OCI-LY3 (cell line): ENCODE measurements around the gene CROCC2.

Experiments
- H2AFZ ChIP-seq: fragments of 200-600, 300-600 bp; shearing (Covaris generic); 2 replicates; pipeline ENCODE4 v1.6.0; 2014; ENCODE audit warnings: antibody characterized with exemption, low read depth, low read length
- H3K27ac ChIP-seq: fragments of 200-600, 300-600 bp; sonication (generic); 2 replicates; pipeline ENCODE4 v1.5.1; 2014; ENCODE audit warnings: mild to moderate bottlenecking, low read length, moderate library complexity, mixed read lengths
- H3K27me3 ChIP-seq: fragments of 200-600, 300-600 bp; sonication (generic); 2 replicates; pipeline ENCODE4 v1.6.1; 2014; ENCODE audit warnings: low read depth, low read length, mixed read lengths
- H3K36me3 ChIP-seq: fragments of 200-600, 300-600 bp; sonication (generic); replicated peaks from 2 replicates; pipeline ENCODE3; 2014; ENCODE audit warnings: low read depth, low read length, mixed read lengths
- H3K4me1 ChIP-seq: fragments of 300-600, 200-600 bp; sonication (generic); 2 replicates; pipeline ENCODE4 v1.6.1; 2014; ENCODE audit warnings: low read length, mixed read lengths
- H3K4me2 ChIP-seq: fragments of 200-600, 300-600 bp; sonication (generic); 2 replicates; pipeline ENCODE4 v1.6.1; 2014; ENCODE audit warnings: low read length, mixed read lengths
- H3K4me3 ChIP-seq: fragments of 300-600, 200-600 bp; sonication (generic); 2 replicates; pipeline ENCODE4 v1.5.1; 2014; ENCODE audit warnings: antibody characterized with exemption, mild to moderate bottlenecking, low read length, moderate library complexity
- H3K79me2 ChIP-seq: fragments of 300-600, 200-600 bp; shearing (Covaris generic); 2 replicates; pipeline ENCODE4 v1.6.1; 2014; ENCODE audit warnings: mild to moderate bottlenecking, low read length, mixed read lengths
- H3K9ac ChIP-seq: fragments of 300-600, 200-600 bp; shearing (Covaris generic); 2 replicates; pipeline ENCODE4 v1.6.0; 2014; ENCODE audit warnings: mild to moderate bottlenecking, low read length, moderate library complexity
- H3K9me3 ChIP-seq: fragments of 200-600, 300-600 bp; shearing (Covaris generic); 2 replicates; pipeline ENCODE4 v1.6.1; 2014; ENCODE audit warnings: low read length, mixed read lengths; ENCODE audit not compliant: insufficient read depth
- H4K20me1 ChIP-seq: fragments of 200-600, 300-600 bp; sonication (generic); 2 replicates; pipeline ENCODE4 v1.6.1; 2016; ENCODE audit warnings: low read length, mixed read lengths; ENCODE audit not compliant: insufficient read depth
- CTCF ChIP-seq: fragments of 200-600, 300-600 bp; sonication (generic); IDR thresholded peaks from 2 replicates; pipeline ENCODE4 v1.5.1; 2014; ENCODE audit warnings: antibody characterized with exemption, low read length, low read depth
- EZH2phosphoT487 ChIP-seq: fragments of 200-600 bp; shearing (Covaris generic); IDR thresholded peaks from 2 replicates; pipeline ENCODE4 v1.6.1; 2018; ENCODE audit warnings: antibody characterized with exemption, mixed run types, low read depth

CROCC2 gene

GRCh38 chr2:241038374-241039180 lies 132.4 kb downstream of the CROCC2 start:
- H3K9me3 ChIP-seq = no peaks in the 10 kb centered on the region
- no peaks in the 10 kb centered on the region for H3K27me3 ChIP-seq
- no peak overlapping the region for H3K27ac ChIP-seq
- no peaks in the 10 kb centered on the region for H4K20me1 ChIP-seq
- TF ChIP-seq EZH2phosphoT487 (no peak), CTCF (no peak)
- no peaks in the 10 kb centered on the region for H3K79me2 ChIP-seq
- no peak overlapping the region for H3K4me3 ChIP-seq
- H3K9ac ChIP-seq = no peak overlapping the region
- H2AFZ ChIP-seq = no peak overlapping the region
- H3K4me1 ChIP-seq = peaks cover 30% of the 10 kb centered on the region
- H3K4me2 ChIP-seq = no peak overlapping the region
- H3K36me3 ChIP-seq = no peaks in the 10 kb centered on the region

- no peak for TF ChIP-seq CTCF
- no peak for TF ChIP-seq EZH2phosphoT487
- no peaks in the 10 kb centered on the region for H3K79me2 ChIP-seq
- no peak overlapping the region for H3K9ac ChIP-seq
- no peak overlapping the region for H3K4me2 ChIP-seq
- H3K36me3 ChIP-seq = no peaks in the 10 kb centered on the region
- peaks cover 30% of the 10 kb centered on the region for H3K4me1 ChIP-seq
- H3K9me3 ChIP-seq = no peaks in the 10 kb centered on the region
- H4K20me1 ChIP-seq = no peaks in the 10 kb centered on the region
- H3K27me3 ChIP-seq = no peaks in the 10 kb centered on the region
- H3K27ac ChIP-seq = no peak overlapping the region
- H2AFZ ChIP-seq = no peak overlapping the region
- H3K4me3 ChIP-seq = no peak overlapping the region
Measured at GRCh38 chr2:241039416-241039815, 133.3 kb downstream of the CROCC2 start.

DNA sequence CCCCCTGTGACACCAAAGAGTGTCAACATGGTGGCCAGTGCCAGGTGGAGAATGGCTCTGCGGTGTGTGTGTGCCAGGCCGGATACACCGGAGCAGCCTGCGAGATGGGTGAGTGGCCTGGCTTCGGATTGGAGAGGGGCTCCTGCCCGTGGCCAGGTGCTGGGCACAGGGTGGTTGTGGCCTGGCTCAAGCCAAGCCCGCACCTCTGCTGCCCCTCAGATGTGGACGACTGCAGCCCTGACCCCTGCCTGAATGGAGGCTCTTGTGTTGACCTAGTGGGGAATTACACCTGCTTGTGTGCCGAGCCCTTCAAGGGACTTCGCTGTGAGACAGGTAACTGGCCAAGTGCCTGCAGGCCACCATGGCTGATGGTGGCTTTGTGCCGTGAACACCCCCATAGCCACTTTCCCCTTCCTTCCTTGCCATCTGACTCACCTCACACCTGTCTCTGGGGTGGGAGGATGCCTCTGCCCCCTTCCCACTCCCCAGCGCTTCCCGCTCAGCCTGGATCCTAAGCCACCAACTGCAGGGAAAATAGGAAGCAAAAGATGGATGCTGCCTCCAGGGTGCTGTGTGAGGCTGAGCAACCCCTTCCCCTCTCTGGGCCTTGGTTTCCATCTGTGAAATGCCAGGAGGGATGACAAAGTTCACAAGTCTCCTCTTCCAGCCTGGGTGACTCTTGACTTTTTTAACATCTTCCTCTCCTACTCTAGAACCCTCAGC lies 134.1 kb downstream of the CROCC2 start:
- Histone ChIP-seq H3K36me3 (no peaks in the 10 kb centered on the region), H3K27me3 (no peaks in the 10 kb centered on the region), H3K9ac (peak overlapping the region; percentile 57; the same call in 1 of the 2 replicates), H3K27ac (peak overlapping the region; percentile 90), H3K4me2 (peak overlapping the region; percentile 79), H3K79me2 (no peaks in the 10 kb centered on the region), H3K4me3 (no peak overlapping the region), H3K9me3 (no peaks in the 10 kb centered on the region), H3K4me1 (peaks cover 30% of the 10 kb centered on the region), H2AFZ (peak overlapping the region; percentile 54; the same call in 1 of the 2 replicates), H4K20me1 (no peaks in the 10 kb centered on the region)
- TF ChIP-seq EZH2phosphoT487 (no peak), CTCF (no peak)

GRCh38 chr2:241041589-241042158 lies 135.5 kb downstream of the CROCC2 start:
- peaks cover 30% of the 10 kb centered on the region for H3K4me1 ChIP-seq
- no peaks in the 10 kb centered on the region for H3K79me2 ChIP-seq
- peak overlapping the region; percentile 56 for H3K4me3 ChIP-seq
- TF ChIP-seq EZH2phosphoT487 (no peak), CTCF (no peak)
- H3K36me3 ChIP-seq = no peaks in the 10 kb centered on the region
- no peaks in the 10 kb centered on the region for H3K9me3 ChIP-seq
- H2AFZ ChIP-seq = no peak overlapping the region
- peak overlapping the region; percentile 79 for H3K4me2 ChIP-seq
- peak overlapping the region; percentile 90 for H3K27ac ChIP-seq
- H3K9ac ChIP-seq = peak overlapping the region; percentile 57
- H4K20me1 ChIP-seq = no peaks in the 10 kb centered on the region
- H3K27me3 ChIP-seq = no peaks in the 10 kb centered on the region
